Measurements from ENCODE around the gene MALL.

The MALL gene

GRCh38 chr2:110146945-110147332 lies 31.3 kb upstream of the MALL start:
- no peak for TF ChIP-seq CTCF (conservative IDR thresholded peaks at IDR 0.05; ENCODE audit: control insufficient read depth, insufficient read depth, low read depth, low read length)
- DNase-seq (ENCODE audit: low read depth) = no peak
- H3K4me3 ChIP-seq (ENCODE audit: control insufficient read depth, low read depth, low read length) = no peak overlapping the region

GRCh38 chr2:110146183-110146944 lies 30.7 kb upstream of the MALL start:
- H3K4me3 ChIP-seq (ENCODE audit: control insufficient read depth, low read depth, low read length) = no peak overlapping the region
- no peak for TF ChIP-seq CTCF (conservative IDR thresholded peaks at IDR 0.05; ENCODE audit: control insufficient read depth, insufficient read depth, low read depth, low read length)
- no peak for DNase-seq (ENCODE audit: low read depth)

- no peak overlapping the region for H3K4me3 ChIP-seq (ENCODE audit: control insufficient read depth, low read depth, low read length)
- DNase-seq (ENCODE audit: low read depth) = no peak
- no peak for TF ChIP-seq CTCF (conservative IDR thresholded peaks at IDR 0.05; ENCODE audit: control insufficient read depth, insufficient read depth, low read depth, low read length)
Observed at GRCh38 chr2:110143982-110144381, 28.4 kb upstream of the MALL start.

- TF ChIP-seq CTCF (conservative IDR thresholded peaks at IDR 0.05; ENCODE audit: control insufficient read depth, insufficient read depth, low read depth, low read length) = no peak
- H3K4me3 ChIP-seq (ENCODE audit: control insufficient read depth, low read depth, low read length) = no peak overlapping the region
- DNase-seq (ENCODE audit: low read depth) = no peak
Observed at GRCh38 chr2:110140401-110140800, 24.8 kb upstream of the MALL start.

GRCh38 chr2:110134025-110134424 lies 18.4 kb upstream of the MALL start:
- no peak for DNase-seq (ENCODE audit: low read depth)
- no peak overlapping the region for H3K4me3 ChIP-seq (ENCODE audit: control insufficient read depth, low read depth, low read length)
- no peak for TF ChIP-seq CTCF (conservative IDR thresholded peaks at IDR 0.05; ENCODE audit: control insufficient read depth, insufficient read depth, low read depth, low read length)

- no peak for DNase-seq (ENCODE audit: low read depth)
- TF ChIP-seq CTCF (conservative IDR thresholded peaks at IDR 0.05; ENCODE audit: control insufficient read depth, insufficient read depth, low read depth, low read length) = no peak
- no peak overlapping the region for H3K4me3 ChIP-seq (ENCODE audit: control insufficient read depth, low read depth, low read length)
Observed at GRCh38 chr2:110131166-110131565, 15.5 kb upstream of the MALL start.

Measured in fibroblast of mammary gland (primary cell).